NB4 (cell line): ENCODE data around the gene GDPD2.

Experiments
- CTCF ChIP-seq: IDR thresholded peaks from one replicate; pipeline ENCODE4 v1.5.1; 2012; ENCODE audit warnings: low read depth, low read length
- POLR2A ChIP-seq: IDR thresholded peaks from 2 replicates; pipeline ENCODE4 v1.6.1; 2011; ENCODE audit warnings: mild to moderate bottlenecking; ENCODE audit not compliant: insufficient read length; ENCODE audit errors: extremely low read depth

DNA sequence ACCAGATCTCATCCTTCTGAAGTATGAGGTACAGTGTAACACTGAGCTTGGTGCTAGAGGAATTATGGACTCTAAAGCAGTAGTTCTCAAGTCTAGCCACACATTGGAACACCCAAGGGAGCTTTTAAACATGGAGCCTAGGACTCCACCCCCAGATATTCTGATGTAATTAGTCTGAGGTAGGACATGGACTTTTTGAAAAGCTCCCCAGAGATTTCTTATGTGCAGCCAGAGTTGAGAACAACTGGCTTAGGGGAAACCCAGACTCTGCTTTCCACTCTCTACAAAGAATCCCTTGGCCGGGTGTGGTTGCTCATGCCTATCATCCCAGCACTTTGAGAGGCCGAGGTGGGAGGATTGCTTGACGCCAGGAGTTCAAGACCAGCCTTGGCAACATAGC, 11.6 kb upstream of the GDPD2 start:
- TF ChIP-seq CTCF (no peak), POLR2A (no peak)
